IPS-NIHi11 (cell line): ENCODE measurements around the gene HACD1.
A peak's percentile ranks its signal among the peaks of the same experiment; 100 is the strongest.

Experiments used
- DNase-seq: peaks from one replicate; pipeline ENCODE4 v3.0.0; 2012; ENCODE audit warnings: mixed read lengths, low spot score

The HACD1 gene, protein sequence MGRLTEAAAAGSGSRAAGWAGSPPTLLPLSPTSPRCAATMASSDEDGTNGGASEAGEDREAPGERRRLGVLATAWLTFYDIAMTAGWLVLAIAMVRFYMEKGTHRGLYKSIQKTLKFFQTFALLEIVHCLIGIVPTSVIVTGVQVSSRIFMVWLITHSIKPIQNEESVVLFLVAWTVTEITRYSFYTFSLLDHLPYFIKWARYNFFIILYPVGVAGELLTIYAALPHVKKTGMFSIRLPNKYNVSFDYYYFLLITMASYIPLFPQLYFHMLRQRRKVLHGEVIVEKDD

DNA sequence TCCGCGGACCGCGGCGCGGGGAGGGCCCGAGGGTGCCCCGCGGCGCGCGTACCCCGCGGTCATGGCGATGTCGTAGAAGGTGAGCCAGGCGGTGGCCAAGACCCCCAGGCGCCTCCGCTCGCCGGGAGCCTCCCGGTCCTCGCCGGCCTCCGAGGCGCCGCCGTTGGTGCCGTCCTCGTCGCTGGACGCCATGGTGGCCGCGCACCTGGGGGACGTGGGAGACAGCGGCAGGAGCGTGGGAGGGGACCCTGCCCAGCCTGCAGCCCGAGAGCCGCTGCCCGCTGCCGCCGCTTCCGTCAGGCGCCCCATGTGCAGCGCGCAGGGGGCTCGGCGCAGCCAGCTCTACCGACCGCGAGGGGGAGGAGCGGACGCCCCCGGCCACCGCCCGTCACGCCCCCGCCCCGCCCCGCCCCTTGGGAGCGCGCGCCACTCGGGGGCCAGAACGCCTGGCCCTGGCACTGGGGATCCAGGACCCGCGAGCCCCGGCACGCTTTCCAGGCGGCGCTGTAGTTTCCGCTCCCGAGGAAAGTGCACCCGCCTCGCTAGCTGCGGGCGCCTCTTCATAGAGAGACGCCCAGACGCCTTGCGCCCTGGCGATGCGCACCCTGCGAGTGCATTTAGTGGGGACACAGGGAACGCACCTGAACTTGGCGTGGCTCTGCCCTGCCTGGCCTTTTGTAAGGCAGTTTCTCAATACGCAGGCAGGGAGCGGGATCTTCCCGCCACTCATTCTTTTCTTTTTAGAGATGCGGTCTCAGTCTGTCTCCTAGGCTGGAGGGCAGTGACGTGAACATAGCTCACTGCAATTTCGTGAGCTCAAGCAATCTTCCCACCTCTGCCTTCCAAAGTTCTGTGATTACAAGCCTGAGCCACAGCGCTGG lies at the start of gene HACD1:
TSS of gene HACD1 (minus strand) at position 344 of the 881 bp plus-strand sequence. CDS start at position 309, 35 bp downstream.
- peak; percentile 95 for DNase-seq

DNA sequence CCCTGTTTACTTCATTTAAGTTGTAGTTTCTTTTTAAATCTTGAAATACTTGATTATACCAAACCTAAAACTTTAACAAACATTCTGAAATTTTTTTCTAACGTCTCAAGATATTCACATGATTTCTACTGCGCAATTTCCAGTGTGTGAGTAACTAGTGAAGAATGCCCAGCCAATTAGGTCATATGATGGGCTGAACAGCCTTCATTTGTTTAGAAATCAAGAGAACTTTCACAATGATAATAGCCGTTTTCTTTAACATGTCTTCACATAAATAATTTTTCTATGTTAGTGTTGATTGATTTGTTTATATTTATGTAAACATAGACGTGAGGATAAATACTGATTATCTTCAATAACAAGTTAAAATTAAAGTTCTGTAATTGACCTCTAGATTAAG lies 48.6 kb upstream of the HACD1 start:
- no peak for DNase-seq

DNA sequence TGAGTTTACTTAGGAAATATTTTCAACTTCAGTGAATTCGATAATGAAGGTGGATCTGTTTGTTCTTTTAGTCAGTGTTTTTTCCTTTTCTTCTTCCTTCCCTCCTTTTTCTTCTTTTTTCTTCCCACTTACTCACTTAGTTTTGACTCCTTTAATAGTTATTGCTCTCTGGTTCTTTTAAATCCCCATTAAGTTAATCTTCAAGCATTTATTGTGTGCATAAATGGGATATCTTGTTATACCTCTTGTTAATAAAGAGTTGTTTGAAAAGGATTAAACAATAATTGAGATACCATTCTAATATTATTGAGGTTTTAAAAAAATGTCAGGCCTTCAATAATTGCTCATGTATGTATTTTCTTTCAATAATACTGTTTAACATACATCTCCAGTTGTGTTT lies 46.3 kb upstream of the HACD1 start:
- DNase-seq, result no peak

DNA sequence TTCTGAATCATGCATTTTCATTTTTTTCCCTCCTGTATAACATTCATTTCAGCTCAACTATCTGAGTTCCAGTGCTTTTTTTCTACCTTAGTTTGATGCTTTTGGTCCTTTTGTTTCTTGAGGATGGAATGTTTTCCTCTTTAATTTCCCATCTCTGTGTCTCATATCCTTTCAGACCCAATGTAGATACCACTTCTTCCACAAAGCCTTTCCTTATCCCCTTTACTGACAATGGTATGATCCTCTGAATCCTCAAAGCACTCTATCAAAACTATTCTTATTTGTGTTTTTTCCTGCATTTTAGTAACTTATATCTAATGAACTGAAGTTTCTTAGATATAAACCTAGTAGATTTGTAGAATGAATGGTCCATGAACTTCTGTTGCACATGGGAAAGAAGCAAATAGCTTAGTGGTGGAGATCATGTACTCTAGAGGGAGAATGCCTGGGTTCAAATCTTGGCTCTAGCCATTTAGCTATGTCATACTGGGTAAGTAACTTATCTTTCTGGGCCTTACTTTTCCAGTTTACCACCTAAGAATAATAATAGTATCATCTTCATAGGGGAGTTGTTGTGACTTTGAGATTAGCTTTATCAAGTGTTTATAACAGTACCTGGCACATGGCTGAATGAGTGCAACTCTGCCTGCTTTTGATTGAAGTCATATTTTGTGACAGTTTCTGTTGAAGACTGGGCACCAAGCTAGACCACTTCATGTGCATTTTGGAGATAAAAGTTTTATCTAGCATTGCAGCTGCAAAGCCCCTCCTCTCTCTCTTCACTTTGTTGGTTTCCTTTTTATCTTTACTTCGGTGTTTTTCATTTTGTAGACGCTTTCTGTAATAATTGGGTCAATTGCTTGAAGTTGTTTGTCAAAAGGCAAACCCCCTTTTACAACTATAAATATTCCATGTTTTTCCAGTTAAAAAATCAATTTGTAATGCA lies 45.3 kb upstream of the HACD1 start:
- no peak for DNase-seq

DNA sequence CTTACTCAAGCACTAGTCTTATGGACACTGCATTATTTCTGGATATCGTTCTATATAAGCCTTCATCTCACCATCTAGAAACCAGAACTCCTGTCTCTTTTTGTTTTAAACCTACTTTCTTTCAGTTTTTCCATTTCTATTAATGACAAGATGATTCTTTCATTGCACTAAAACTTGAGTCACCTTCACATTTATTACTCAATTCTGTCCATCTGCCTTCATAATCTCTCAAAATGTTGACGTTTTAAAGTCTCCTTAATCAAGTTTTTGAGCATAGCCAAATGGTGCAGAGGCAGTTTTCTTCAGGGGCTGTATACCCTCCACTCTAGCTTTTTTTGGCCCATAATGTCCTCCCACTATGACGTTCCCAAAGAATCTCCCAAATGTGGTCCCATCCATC lies 44.3 kb upstream of the HACD1 start:
- DNase-seq, result no peak

DNA sequence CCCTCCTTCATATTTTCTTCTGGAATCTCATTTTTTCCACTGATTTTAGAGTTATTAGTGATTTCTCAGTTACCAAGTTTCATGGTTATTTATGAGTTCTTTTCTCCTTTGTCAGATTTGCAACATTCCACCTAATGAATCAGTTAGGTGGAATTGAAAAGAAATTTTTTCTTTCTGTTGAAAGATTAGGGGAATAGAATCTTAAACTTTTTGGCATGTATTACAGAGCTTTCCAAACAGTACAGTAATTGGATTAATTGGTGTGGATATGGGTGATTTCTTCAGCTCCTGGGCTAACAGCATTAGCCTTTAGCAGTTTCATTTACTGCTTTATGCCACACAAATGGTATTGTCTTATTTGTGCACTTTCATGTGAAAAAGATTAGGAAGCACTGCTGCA lies 43.7 kb upstream of the HACD1 start:
- DNase-seq, result no peak

DNA sequence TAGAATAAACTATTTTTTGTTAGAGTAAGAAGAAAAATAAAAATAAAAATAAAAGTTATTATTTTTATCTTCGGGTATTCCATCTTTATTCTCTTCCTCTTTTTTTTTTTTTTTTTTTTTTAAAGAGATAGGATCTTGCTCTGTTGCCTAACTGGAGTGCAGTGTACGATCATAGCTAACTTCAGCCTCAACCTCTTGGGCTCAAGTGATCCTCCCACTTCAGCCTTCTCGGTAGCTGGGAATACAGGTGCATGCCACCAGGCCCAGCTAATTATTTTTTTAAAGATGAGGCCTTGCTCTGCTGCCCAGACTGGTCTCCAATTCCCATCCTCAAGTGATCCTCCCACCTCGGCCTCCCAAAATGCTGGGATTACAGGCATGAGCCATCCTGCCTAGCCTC lies 42.2 kb upstream of the HACD1 start:
- DNase-seq, result no peak

DNA sequence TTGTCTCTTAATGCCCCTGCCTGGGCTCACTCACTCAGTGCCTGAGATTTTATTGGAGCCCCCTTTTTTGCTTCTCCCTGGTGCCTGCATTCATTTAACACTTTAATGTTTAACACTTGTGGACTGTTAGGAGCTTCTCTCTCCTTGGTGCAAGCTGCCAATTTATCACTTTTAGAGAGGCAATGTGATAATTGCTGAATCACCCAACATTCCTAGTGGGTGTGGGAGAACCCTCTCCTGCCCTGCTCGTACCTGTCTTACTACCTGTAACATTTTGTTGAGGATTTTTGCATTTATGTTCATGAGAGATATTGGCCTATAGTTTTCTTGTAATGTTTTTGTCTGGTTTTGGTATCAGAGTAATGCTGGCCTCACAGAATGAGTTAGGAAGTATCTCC lies 39.9 kb upstream of the HACD1 start:
- DNase-seq, result no peak

DNA sequence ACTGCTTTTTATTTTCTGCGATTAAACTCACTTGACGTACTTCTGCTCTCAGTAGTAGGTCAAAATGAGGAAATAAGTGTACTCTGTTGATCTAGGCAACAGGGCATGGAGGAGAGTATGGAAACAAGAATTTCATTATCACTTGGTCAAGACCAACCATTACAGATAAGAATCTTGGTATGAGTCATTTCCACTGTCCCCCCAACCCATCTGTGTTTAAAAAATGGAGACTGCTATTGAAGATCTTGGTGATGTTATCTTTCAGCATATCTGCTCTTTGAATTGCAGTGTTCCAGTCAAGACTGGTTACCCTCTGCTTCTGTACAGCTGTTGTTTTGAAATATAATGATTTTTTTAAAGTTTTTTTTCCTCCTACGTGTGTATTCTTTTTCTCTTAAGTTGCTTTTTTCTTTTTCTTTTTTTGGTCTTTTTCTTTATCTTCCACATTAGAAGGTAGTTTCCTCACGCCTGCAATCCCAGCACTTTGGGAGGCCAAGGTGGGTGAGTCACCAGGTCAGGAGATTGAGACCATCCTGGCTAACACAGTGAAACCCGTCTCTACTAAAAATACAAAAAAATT lies 38.5 kb upstream of the HACD1 start:
- DNase-seq, result no peak

DNA sequence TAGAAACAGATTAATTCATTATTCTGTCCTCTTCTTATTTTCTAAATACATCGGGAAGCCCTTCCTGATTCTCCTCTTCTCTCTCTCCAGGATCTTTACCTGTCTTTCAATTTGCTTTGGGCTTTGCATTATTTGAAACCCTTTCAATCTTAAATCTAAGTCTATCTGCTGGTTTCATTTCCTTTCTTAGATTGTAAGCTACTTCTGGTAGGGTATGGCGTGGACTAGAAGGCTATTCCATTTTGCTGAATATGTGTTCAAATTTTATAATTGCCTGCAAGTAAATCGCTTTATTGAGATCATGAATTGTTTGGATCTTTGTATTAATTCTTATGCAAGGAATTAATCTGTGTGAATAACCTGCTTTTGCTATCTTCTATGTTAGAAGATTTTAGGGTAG lies 37.8 kb upstream of the HACD1 start:
- DNase-seq, result no peak

DNA sequence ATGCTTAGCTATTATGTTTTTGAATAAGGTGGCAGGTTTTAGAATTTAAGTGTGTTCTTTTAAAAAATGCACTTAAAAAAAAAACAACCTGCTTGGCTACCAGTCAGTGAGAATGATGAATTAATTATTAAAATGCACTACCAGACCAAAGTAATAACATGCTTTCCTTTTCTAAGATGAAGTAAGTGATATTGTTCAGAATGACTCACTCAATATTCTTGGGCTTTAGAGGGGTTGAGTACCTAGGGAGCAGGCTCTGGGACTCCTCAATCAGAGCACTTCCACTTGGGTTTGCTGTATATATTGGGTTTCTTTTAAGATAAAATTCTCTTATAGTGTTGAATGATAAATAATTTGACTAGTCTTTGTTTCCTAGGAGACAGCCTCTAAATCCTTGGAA lies 35.4 kb upstream of the HACD1 start:
- no peak for DNase-seq

DNA sequence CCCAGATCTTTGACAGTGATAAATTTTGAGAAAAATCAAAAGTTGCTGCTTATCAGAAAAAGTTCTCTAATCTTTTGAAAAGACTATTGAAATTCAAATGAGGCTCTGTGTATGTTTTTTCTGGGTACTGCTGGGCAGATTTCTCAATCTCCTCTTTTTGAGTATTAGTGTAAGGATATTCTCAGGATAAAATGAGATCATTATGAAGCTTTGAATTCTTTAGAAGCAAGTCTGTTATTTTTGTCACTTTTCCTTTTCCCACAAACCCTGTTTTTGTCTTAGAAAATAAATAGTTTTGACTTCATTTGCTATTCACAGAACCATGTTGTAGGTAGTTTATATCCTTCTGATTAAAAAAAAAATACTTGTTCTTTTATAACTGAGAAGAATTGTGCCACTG lies 34.7 kb upstream of the HACD1 start:
- no peak for DNase-seq

DNA sequence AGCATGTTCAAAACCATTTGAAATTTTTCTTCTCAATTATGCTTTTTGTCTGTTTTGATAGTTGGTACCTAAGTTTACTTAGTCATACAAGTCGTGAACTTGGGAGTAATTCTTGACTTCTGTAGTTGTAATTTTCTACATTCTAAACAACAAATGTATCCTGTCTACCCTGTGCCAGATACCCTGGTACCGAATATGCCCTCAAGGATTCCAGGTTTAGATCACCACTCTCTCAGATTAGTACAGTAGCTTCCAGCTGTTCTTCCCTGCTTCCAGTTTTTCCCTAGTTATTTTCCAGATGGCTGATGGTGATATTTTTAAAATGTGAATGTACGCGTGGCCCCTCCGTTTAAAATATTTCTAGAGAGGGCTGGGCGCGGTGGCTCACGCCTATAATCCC lies 33.2 kb upstream of the HACD1 start:
- DNase-seq, result no peak

DNA sequence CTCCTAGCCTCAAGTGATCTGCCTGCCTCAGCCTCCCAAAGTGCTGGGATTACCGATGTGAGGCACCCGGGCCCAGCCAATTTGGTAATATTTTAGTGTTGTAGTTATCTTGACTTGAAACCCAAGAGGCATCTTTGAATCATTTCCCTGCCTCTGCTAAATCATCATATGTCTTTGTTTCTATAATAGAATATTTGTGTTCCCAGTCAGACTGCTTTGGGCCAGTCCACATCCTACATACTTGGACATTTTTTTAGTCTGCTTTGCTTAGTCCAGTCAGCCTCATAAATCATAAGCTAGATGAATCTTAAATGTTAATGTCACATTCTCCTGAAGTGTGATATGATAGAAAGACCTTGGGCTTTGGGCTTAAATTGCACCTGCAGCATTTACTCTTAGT lies 32.7 kb upstream of the HACD1 start:
- no peak for DNase-seq

DNA sequence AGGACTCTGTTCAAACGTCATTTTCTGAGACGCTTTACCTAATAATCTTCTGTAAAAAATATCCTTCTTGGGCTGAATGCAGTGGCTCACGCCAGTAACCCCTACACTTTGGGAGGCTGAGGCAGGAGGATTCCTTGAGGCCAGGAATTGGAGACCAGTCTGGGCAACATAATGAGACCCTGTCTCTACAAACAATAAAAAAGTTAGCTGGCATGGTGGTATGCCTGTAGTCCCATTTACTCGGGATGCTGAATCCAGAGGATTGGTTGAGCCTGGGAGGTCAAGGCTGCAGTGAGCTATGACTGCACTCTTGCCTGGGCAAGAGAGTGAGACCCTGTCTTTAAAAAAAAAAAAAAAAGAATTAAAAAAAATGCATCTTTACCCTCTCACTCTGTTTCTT lies 31.9 kb upstream of the HACD1 start:
- no peak for DNase-seq

DNA sequence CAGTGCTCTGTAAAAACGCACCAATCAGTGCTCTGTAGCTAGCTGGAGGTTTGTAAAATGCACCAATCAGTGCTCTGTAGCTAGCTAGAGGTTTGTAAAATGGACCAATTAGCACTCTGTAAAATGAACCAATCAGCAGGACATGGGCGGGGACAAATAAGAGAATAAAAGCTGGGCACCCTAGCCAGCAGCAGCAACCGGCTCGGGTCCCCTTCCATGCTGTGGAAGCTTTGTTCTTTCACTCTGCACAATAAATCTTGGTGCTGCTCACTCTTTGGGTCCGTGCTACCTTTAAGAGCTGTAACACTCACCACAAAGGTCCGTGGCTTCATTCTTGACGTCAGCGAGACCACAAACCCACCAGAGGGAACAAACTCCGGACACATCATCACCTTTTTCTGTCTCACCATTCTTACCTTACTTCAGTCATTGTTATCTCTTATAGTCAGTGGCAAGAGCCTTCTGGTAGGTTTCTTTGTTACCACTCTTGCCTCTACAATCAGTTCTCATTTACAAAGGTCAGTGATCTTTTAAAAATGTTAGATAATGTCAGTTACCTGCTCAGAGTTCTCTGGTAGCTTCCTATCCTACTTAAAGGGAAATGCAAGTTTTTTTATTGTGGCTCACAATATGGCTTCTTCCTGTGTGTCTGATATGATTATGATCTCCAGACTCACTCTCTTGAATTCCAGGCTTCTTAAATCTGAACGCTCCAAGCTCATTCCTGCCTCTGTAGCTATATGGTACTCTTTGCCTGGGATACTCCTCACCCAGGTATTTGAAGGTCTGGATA lies 31.3 kb upstream of the HACD1 start:
- DNase-seq, result no peak

DNA sequence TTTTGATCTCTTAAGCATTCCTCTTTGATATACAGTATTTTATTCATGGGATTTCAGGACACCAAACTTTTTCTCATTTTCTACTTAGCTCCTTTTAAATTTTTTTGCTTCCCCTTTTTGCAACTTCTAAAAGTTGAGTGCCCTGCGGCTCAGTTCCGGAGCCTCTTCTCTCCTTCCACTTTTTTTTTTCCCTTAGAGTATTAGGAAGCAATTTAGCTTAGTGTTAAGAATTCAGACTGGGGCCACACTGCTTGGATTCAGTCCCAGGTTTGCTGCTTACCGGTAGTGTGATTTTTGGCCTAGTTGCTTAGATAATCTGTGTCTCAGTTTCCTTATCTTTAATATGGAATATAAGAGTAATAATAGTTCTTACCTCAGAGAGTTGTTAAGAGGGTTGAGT lies 30.2 kb upstream of the HACD1 start:
- DNase-seq, result no peak

DNA sequence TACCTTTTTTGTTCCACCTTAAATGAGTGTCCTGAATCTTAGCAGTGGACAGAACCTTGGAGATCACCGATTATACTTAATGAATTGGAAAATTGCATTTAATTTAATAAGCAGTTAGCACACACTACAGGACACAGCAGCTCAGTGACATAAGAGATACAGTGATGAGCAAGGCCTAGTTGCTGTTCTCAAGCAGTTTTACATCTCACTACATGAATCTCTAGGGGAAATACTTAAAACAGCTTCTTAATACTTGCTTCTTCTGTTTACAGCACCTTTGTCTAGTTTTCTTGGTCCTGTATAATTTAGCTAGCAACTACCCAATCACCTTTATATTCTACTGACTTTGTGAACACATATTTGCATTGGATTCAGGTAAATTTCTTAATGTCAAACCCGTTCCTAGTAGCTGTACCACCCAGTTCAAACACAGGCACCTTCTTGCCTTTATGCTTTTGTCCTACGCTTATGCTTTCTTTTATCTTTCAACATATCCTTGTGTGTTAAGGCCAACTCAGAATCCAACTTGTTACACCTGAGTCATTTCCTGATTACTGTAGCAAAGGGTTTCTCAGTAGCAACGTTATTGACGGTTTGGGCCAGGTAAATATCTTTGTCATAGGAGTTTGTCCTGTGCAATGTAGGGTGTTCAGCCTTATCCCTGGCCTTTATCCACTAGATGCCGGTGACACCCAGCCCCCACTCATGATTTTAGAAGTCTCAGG lies 28.6 kb upstream of the HACD1 start:
- DNase-seq, result no peak

DNA sequence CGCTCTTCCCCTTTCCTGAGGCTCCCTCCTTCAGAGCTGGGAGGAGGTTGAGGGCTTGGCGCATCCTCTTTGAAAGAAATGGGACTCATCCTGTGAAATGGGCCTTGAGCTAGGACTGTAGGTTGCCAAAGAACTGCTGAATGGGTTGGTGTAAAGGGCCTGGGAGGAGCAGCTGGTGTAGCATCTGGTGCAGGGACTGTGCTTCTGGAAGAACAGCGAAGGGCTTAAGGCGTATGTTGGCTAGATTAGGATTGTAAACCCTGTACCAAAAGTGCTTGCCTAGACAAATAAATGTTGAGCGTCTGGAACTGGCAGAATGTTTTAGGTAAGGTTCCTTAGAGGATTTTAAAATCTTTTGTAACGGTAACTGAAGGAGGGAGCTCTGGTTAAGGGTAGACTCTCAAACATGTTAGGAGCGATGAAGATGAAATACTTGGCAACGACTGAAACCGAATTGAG lies 27.3 kb upstream of the HACD1 start:
- peak; percentile 24 for DNase-seq

DNA sequence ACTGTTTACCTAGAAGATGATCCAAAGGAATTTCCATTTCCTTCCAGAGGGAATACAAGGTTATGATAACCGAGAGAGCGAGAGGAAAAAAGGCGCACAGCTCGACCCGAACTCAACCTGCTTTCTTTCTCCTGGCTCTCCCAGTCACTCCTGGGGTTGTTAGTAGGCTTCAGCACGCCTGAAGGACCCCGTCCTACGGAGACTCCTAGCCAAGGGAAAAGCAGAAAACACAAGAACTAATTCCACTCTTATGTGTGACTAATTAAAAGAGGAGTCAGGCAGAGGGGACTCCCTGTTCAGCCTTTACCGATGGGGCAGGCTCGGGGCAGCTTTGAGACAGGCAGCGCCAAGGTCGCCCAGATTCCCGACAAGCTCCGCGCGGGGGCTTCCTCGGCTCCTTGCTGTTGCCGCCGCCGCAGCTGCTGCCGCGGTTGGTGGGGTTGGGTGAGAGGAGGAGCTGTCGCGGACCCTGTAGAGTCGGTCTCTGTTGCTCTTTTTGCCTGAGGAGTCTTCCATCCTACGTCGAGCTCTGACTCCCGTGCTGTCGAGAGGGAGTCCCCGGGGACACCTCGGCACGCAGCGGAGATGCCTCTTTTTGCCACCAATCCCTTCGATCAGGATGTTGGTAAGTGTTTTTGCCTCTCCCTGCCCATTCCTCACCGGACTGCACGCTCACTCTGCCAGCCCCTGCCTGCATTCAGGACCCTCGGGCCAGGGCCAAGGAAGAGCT lies 26.7 kb upstream of the HACD1 start, which contains the start of gene STAM:
TSS of gene STAM (plus strand) at position 397 of the 730 bp plus-strand sequence. CDS start at position 586, 189 bp downstream.
- DNase-seq, result peak; percentile 85
